HG03196 (cell line): Measurements from ENCODE around the gene ANXA6.
A peak's percentile ranks its signal among the peaks of the same experiment; 100 is the strongest.
"Not testable (repeated sequence)": the region's sequence is repeated elsewhere in the genome, so short reads cannot be mapped to it uniquely, and the experiment has no call there.

Experiments
- ATAC-seq: cut with Tn5 transposase; IDR thresholded peaks from one replicate; pipeline ENCODE4 v1.9.1; 2021; ENCODE audit not compliant: unreplicated experiment

ANXA6 gene

GRCh38 chr5:151157426-151158286 lies at the start of gene ANXA6:
Gene ANXA6 (minus strand): TSS chr5:151157779. CDS start chr5:151147901, 9,878 bp downstream.
- peak; percentile 39 for ATAC-seq

DNA sequence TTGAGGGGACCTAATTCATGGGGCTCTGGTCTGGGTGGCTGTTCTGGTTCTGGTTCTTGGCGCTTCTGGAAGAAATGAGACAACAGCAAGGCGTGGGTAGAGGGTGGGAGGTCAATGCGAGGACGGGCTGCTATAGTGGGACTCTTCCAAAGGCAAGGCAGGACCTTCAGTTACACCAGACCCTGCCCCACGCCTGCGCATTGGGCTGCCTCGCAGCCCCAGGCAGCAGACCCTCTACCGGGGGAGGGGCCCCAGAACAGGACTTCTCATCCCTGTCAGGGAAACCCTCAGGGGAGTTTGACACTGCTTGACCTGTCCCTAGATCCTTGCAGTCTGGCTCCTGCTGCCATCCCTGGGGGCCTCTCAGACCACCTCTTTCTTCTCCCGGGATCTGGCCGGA lies 47.8 kb upstream of the ANXA6 start:
- ATAC-seq, result no peak

DNA sequence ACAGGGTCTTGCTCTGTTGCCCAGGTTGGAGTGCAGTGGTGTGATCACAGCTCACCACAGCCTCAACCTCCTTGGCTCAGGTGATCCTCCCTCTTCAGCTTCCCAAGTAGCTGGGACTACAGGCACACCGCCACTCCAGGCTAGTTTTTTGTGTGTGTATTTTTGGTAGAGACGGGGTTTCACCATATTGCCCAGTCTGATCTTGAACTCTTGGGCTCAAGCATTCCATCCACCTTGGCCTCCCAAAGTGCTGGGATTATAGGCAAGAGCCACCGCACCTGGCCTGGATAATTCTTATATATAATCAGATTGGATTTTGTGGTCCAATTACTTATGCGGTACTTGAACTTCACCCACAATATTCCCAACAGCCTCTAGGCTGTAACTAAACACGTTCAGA lies 46.5 kb upstream of the ANXA6 start:
- no peak for ATAC-seq

DNA sequence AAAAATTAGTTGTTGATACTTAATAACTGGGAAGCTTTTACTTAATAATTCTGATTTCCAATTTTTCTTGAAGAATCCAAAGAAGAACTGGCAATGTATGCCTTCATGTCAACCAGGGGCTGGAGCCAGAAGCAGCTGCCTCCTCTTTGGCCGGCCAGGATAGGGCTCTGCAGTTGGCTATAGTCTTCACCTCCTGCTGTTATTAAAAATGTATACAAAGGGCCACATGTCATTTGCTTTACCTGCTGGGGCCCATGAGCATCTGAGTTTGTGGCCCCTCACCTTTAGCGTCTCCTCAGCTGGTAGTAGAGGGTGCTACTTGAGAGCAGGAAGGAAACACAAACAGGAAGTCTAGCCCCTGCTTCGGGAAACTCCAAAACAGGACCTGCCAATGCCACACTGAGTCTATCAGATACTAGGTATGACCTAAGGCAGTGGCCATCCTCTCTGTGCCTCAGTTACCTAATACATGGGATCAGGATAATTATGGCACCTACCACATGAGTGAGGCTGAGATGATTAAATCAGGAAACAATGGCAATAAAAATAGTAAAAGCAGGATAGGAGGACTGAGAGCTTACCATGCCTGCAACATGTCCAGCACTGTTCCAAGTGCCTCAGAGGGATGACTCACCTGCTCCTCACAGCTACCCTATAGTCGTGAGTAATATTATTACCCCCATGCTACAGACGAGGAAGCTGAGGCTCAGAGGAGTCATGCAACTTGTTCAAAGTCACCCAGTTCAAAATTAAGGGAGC lies 45.0 kb upstream of the ANXA6 start:
- ATAC-seq, result no peak

- no peak for ATAC-seq
Observed at GRCh38 chr5:151200913-151201595, 43.5 kb upstream of the ANXA6 start.

- no peak for ATAC-seq
Observed at GRCh38 chr5:151199581-151200185, 42.1 kb upstream of the ANXA6 start.

GRCh38 chr5:151198861-151199260 lies 41.3 kb upstream of the ANXA6 start:
- ATAC-seq, result no peak

- ATAC-seq, result not testable (repeated sequence)
Observed at GRCh38 chr5:151197291-151197600, 39.7 kb upstream of the ANXA6 start.

GRCh38 chr5:151196556-151197290 lies 39.1 kb upstream of the ANXA6 start:
- peak; percentile 94 for ATAC-seq

DNA sequence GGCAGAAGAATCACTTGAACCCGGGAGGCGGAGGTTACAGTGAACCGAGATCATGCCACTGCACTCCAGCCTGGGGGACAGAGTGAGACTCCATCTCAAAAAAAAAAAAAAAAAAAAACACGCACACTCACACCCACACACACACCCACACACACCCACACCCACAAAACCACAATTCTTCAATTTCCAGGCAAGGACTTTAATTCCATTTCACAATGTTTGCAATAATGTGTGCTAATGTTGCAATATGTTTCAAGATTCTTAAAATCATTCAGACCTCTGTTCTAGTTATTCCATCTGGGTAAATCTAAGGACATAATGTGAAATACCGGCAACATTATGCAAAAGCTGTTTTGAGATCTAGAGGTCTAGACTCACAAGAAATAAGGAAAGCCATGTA lies 38.0 kb upstream of the ANXA6 start:
- no peak for ATAC-seq

GRCh38 chr5:151192626-151193025 lies 35.0 kb upstream of the ANXA6 start:
- no peak for ATAC-seq

GRCh38 chr5:151191661-151192060 lies 34.1 kb upstream of the ANXA6 start:
- ATAC-seq, result no peak

DNA sequence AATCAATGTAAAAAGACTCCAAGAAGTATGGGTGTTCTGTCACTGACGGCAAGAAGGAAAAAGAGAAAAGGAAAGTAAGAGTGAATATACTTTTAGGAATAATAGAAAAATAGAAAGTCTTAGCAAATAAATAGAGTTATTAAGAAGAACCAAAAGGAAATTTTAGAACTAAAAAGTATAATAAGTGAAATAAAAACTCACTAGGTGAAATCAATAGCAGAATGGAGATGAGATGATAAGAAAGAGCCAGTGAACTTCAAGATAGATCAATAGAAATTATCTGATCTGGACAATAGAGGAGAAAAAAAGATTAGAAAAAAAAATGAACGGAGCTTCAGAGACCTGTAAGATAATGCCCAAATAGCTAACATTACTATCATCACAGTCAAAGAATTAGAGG lies 31.6 kb upstream of the ANXA6 start:
- ATAC-seq, result no peak

- ATAC-seq, result no peak
Observed at GRCh38 chr5:151186538-151186937, 29.0 kb upstream of the ANXA6 start.

GRCh38 chr5:151186052-151186451 lies 28.5 kb upstream of the ANXA6 start:
- no peak for ATAC-seq

- no peak for ATAC-seq
Observed at GRCh38 chr5:151184316-151185042, 26.9 kb upstream of the ANXA6 start.

DNA sequence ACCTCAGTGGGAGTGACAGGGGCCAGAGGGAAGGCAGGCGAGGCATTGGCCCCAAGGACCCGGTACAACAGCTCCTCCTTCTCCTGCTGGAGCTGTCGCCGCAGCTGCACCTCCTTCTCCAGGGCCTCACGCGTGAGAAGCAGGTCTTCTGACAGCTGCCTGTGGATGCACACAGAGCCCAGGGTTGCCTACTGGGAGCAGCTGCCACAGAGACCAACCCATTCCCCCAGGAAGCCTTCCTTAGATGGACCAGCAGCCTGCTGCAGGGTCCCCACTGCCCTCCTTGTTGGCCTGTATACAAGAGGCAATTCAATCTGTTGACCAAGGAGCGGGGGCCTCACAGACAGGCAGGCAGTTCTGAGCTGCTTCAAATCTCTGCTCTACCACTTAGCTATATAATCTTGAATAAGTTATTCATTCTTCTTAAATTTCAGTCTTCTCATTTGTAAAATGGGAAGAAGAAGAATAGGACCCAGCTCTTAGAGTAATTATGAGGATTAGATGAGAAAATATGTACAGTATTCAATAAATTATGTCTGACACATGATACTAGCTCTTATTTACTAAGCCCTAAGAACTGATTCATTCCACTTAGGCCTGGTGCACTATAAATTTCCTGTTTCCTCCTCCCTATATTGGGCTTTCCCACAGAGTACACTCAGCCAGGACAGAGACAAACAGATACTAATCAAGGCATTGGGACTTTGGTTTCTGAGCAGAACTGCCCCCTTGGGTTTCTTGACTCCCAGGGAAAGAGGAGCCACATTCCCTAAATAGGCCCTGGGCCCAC lies 26.1 kb upstream of the ANXA6 start:
- no peak for ATAC-seq

DNA sequence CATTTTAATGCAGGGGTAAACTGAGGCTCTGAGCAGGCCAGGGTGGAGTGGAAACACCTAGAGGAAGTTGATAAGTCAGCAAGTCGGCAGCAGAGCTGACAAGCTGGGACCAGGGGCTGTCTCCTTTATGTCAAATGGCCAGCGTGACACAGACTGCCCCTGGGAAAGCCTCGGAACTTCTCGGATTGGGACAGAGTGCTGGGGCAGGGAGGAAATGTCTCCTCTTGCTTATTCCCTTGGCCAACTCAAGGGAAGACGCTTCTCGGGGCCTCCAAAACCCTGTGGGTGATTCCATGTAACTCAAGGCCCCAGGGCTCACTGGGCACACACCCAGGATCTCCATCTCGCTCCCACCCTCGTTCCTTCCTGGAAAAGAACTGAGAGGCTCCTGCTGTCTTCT lies 25.4 kb upstream of the ANXA6 start:
- no peak for ATAC-seq

DNA sequence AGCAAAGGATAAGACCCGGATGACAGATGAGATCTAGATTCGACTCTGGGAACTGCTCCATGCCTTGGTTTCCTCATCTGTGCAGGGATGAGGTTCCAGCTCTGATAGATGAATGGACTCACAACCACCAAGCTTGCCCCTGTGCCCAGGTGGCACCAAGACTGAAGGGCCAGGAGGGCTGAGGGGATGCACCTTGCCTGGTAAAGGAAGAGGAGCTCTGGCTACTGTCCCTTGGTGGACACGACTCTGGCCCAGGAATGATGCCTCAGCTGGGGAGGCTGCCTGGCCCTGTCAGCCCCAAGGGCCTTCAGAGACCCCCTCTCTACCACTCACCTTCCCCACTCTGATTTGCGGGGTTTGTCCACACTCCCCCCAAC lies 24.9 kb upstream of the ANXA6 start:
- ATAC-seq, result no peak
